ENCODE measurements around the gene B4GALNT2.

DNA sequence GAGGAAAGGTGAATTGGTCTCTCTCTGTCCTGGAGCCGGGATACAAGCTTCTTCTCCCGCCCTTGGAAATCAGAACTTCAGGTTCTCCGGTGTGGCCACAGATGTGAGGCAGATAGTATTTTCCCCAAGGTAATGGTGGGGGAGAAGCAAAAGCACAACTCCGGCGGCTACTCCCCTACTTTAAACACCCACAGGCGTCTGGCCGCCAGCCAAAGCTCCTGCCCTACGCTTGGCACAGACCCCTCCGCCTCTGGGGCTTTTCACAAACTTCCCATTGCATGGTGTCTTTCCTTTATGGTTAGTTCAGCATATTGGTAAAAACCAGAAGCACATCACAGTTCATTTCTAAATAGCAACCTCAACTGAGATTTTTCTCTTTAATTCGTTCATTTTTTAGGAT, 39.4 kb upstream of the B4GALNT2 start:
- TF ChIP-seq, protein P1, sequence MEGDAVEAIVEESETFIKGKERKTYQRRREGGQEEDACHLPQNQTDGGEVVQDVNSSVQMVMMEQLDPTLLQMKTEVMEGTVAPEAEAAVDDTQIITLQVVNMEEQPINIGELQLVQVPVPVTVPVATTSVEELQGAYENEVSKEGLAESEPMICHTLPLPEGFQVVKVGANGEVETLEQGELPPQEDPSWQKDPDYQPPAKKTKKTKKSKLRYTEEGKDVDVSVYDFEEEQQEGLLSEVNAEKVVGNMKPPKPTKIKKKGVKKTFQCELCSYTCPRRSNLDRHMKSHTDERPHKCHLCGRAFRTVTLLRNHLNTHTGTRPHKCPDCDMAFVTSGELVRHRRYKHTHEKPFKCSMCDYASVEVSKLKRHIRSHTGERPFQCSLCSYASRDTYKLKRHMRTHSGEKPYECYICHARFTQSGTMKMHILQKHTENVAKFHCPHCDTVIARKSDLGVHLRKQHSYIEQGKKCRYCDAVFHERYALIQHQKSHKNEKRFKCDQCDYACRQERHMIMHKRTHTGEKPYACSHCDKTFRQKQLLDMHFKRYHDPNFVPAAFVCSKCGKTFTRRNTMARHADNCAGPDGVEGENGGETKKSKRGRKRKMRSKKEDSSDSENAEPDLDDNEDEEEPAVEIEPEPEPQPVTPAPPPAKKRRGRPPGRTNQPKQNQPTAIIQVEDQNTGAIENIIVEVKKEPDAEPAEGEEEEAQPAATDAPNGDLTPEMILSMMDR (IDR thresholded peaks at IDR 0.05), result no peak
- TF ChIP-seq POLR2AphosphoS5 (IDR thresholded peaks at IDR 0.05) (no peak), POLR2A (IDR thresholded peaks at IDR 0.05) (no peak)
